Gastroesophageal sphincter (tissue), 4 donors: Measurements from ENCODE around the gene GSC2. TPM values are rescaled to one million over a fixed set of nuclear protein-coding genes. Genes with fewer than 3 reads are reported as not detected.

Source experiments
- ATAC-seq: fragments of 150-250 bp; one replicate; pipeline ENCODE4 v1.9.1; 2016; ENCODE audit warnings: mild to moderate bottlenecking, moderate library complexity
- H3K27ac ChIP-seq, 4 donors: fragments of 200-600 bp; sonication (generic) in 3 of 4; 1 replicate in 3 of 4; 2 replicates in 1 of 4; pipeline ENCODE4 v1.5.1; 2016 to 2019
- H3K27me3 ChIP-seq: fragments of 200-600 bp; sonication (generic); one replicate; pipeline ENCODE4 v1.5.1; 2019
- H3K36me3 ChIP-seq, 2 donors: fragments of 200-600 bp; sonication (generic); one replicate each; pipeline ENCODE4 v1.5.1; 2019; ENCODE audit warnings: control low read depth in 1 of 2
- H3K4me1 ChIP-seq, 3 donors: fragments of 200-600 bp; sonication (generic); 1 replicate in 2 of 3; 2 replicates in 1 of 3; pipeline ENCODE4 v1.5.1; 2016 to 2019; ENCODE audit warnings: control low read depth in 2 of 3
- H3K4me3 ChIP-seq, 2 donors: fragments of 200-600 bp; sonication (generic); one replicate each; pipeline ENCODE4 v1.5.1; 2019; ENCODE audit warnings: mild to moderate bottlenecking in 1 of 2, moderate library complexity in 1 of 2
- H3K9me3 ChIP-seq, 3 donors: fragments of 200-600 bp; sonication (generic); one replicate each; pipeline ENCODE4 v1.5.1; 2017 to 2019; ENCODE audit warnings: control low read depth in 2 of 3
- CTCF ChIP-seq, 4 experiments: fragments of 200-600 bp in 2 of 4; fragments of 450-650 bp in 2 of 4; sonication (generic) in 1 of 4; IDR thresholded peaks; one replicate each; pipeline ENCODE4 v1.5.1; 2017 to 2019; ENCODE audit warnings: antibody characterized with exemption in 4 of 4, mild to moderate bottlenecking in 2 of 4, moderate library complexity in 2 of 4
- EP300 ChIP-seq: sonication (generic); formaldehyde crosslinking; IDR thresholded peaks from one replicate; pipeline ENCODE4 v1.6.1; 2017; ENCODE audit warnings: antibody characterized with exemption, mild to moderate bottlenecking
- POLR2A ChIP-seq, 2 donors: fragments of 450-650 bp; IDR thresholded peaks; one replicate each; pipeline ENCODE4 v1.6.1; 2017; ENCODE audit warnings: antibody characterized with exemption in 2 of 2, mild to moderate bottlenecking in 2 of 2, moderate library complexity in 1 of 2
- POLR2AphosphoS5 ChIP-seq: sonication (generic); formaldehyde crosslinking; IDR thresholded peaks from one replicate; pipeline ENCODE4 v1.6.1; 2017; ENCODE audit warnings: antibody characterized with exemption
- WGBS, 2 donors: methylation state at CpG; one replicate each; pipeline ENCODE4 v1.1.5; 2018; ENCODE audit warnings: low coverage in 1 of 2; 5-methylcytosine and 5-hydroxymethylcytosine counted together
- total RNA-seq, 4 donors: library from RNA; depleted of rRNA; stranded (reverse); fragments of >200 nt; gene quantifications; one replicate each; pipeline ENCODE4 v1.1.0, GENCODE V29; 2016

GSC2 gene
- total RNA-seq, 4 donors from 2014 or later, result not detected

GRCh38 chr22:19184276-19184997, 34.3 kb upstream of the GSC2 start:
- TF ChIP-seq CTCF (IDR thresholded peaks at IDR 0.05), result no peak
- no peak for TF ChIP-seq POLR2A (IDR thresholded peaks at IDR 0.05)
- no peak for TF ChIP-seq EP300
- no peak for TF ChIP-seq POLR2AphosphoS5
- WGBS, 2 donors, result 80% methylated on average over 6 to 18 of the region's 20 CpGs
- no peak overlapping the region for H3K27ac ChIP-seq

GRCh38 chr22:19183216-19183615, 33.1 kb upstream of the GSC2 start:
- Histone ChIP-seq H3K4me1 (peaks cover 0 to 12% (median 0%) of the 10 kb centered on the region in 3 donors), H3K9me3 (no peaks in the 10 kb centered on the region), H3K36me3 (peaks cover 0 to 14% of the 10 kb centered on the region in 2 donors), H3K27me3 (no peaks in the 10 kb centered on the region), H3K4me3 (no peak overlapping the region), H3K27ac (no peak overlapping the region)
- TF ChIP-seq EP300, result no peak
- no peak for TF ChIP-seq POLR2A (IDR thresholded peaks at IDR 0.05)
- TF ChIP-seq CTCF (IDR thresholded peaks at IDR 0.05), result no peak
- TF ChIP-seq POLR2AphosphoS5, result no peak
- WGBS, 2 donors, result no CpG with 5 or more reads among the region's 9 CpGs
- ATAC-seq, result no peak

More at GRCh38 chr22:19184276-19184997, 34.3 kb upstream of the GSC2 start:
- H3K4me1 ChIP-seq, result peaks cover 0 to 5% (median 0%) of the 10 kb centered on the region in 3 donors
- H3K4me3 ChIP-seq, result no peak overlapping the region
- H3K36me3 ChIP-seq, result peaks cover 0 to 19% of the 10 kb centered on the region in 2 donors
- no peaks in the 10 kb centered on the region for H3K9me3 ChIP-seq
- ATAC-seq, result no peak
- H3K27me3 ChIP-seq, result no peaks in the 10 kb centered on the region

GRCh38 chr22:19182472-19183157, 32.5 kb upstream of the GSC2 start:
- 56 to 58% methylated on average over 4 to 5 of the region's 9 CpGs for WGBS, 2 donors
- H3K4me1 ChIP-seq, result peaks cover 0 to 18% (median 2%) of the 10 kb centered on the region in 3 donors
- no peak overlapping the region for H3K27ac ChIP-seq
- ATAC-seq, result no peak
- H3K9me3 ChIP-seq, result no peaks in the 10 kb centered on the region
- H3K36me3 ChIP-seq, result peaks cover 0 to 8% of the 10 kb centered on the region in 2 donors
- no peak overlapping the region for H3K4me3 ChIP-seq
- H3K27me3 ChIP-seq, result no peaks in the 10 kb centered on the region
- TF ChIP-seq POLR2A (IDR thresholded peaks at IDR 0.05) (no peak), EP300 (no peak), CTCF (IDR thresholded peaks at IDR 0.05) (no peak), POLR2AphosphoS5 (no peak)

- no peak for TF ChIP-seq EP300
- TF ChIP-seq CTCF (IDR thresholded peaks at IDR 0.05), result no peak
- TF ChIP-seq POLR2AphosphoS5, result no peak
- no peak for TF ChIP-seq POLR2A (IDR thresholded peaks at IDR 0.05)
- H3K27ac ChIP-seq, result no peak overlapping the region
- no CpG with 5 or more reads among the region's 12 CpGs for WGBS, 2 donors
- no peak overlapping the region for H3K4me3 ChIP-seq
- H3K27me3 ChIP-seq, result no peaks in the 10 kb centered on the region
- H3K9me3 ChIP-seq, result no peaks in the 10 kb centered on the region
- H3K4me1 ChIP-seq, result peaks cover 0 to 24% (median 9%) of the 10 kb centered on the region in 3 donors
- H3K36me3 ChIP-seq, result peaks cover 0 to 2% of the 10 kb centered on the region in 2 donors
- ATAC-seq, result no peak
Measured at GRCh38 chr22:19181786-19182471, 31.8 kb upstream of the GSC2 start.
